Stimulated activated naive CD8-positive, alpha-beta T cell treated with anti-CD3 and anti-CD28 coated beads, Interleukin-15, Interleukin-2, amounts not matched to agents 100 U/mL and 50 U/mL, for 24 hours (primary cell): ENCODE measurements around the gene METTL16.
"Not testable (repeated sequence)": the region's sequence is repeated elsewhere in the genome, so short reads cannot be mapped to it uniquely, and the experiment has no call there.

Experiments
- ATAC-seq: fragments of 150-1000 bp; cut with Tn5 transposase; one replicate; pipeline ENCODE4 v1.10.0; 2021
- DNase-seq: peaks from one replicate; pipeline ENCODE4 v3.0.0; 2021

Gene METTL16

DNA sequence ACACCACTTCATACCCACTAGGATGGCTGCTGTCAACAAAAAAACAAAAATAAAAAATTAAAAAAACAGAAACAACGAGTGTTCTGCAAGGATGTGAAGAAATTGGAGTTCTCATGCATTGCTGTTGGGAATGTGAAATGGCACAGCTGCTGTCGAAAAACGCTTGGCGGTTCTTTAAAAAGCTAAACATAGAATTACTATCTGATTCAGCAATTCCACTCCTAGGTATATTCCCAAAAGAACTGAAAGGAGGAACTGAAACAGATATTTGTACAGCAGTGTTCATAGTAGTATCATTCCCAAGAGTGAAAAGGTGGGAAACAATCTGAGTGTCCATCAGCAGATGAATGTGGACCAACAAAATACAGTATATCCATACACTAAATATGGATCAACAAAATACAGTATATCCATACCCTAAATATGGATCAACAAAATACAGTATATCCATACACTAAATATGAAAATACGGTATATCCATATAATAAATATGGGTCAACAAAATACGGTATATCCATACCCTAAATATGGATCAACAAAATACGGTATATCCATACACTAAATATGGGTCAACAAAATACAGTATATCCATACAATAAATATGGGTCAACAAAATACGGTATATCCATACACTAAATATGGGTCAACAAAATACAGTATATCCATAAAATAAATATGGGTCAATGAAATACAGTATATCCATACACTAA, 8.7 kb downstream of the METTL16 start:
- DNase-seq (no peak), ATAC-seq (no peak)

DNA sequence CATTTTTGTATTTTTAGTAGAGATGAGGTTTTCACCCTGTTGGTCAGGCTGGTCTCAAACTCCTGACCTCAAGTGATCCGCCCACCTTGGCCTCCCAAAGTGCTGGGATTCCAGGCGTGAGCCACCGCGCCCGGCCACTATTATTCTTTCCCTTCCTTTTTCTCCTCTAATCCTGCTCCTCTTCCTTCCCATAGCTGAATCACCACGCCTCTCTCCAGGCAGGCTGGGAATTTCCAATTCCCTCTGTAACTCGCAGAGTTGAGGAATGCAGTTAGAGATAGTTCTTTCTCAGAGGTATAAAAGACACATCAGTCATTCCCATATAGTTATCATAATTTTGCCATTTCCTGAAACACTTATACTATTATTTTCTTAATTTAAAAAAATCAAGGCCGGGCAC, 11.2 kb downstream of the METTL16 start:
- no peak for DNase-seq
- ATAC-seq, result no peak

DNA sequence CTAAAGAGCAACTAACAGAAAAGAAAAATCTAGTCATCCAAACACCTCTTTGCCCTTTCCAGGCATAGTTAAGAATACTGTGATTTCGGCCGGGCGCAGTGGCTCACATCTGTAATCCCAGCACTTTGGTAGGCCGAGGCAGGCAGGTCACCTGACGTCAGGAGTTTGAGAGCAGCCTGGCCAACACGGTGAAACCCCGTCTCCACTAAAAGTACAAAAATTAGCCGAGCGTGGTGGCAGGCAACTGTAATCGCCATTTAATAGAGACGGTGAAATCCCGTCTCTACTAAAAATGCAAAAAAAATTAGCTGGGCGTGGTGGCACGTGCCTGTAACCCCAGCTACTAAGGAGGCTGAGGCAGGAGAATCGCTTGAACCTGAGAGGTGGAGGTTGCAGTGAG, 22.4 kb downstream of the METTL16 start:
- not testable (repeated sequence) for DNase-seq, ATAC-seq

DNA sequence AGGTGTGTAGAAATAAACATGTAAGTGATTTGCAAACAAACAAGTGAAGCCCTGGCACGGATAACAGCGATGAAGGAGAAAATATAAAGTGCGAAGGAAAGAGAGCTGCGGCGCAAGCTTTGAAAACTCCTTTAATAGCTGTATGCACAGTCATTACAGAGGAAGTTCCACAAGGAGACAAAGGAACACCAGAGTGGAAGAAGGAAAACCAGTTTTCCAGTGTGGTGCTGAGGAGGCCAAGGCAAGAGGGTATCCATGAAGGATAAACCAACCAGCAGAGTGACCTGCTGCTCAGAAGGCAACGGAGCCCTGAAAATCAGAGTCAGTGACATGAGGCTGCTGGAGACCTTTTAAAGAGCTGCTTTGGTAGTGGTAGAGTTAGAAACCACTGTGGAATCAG, 24.4 kb downstream of the METTL16 start:
- ATAC-seq, result no peak
- DNase-seq, result no peak

DNA sequence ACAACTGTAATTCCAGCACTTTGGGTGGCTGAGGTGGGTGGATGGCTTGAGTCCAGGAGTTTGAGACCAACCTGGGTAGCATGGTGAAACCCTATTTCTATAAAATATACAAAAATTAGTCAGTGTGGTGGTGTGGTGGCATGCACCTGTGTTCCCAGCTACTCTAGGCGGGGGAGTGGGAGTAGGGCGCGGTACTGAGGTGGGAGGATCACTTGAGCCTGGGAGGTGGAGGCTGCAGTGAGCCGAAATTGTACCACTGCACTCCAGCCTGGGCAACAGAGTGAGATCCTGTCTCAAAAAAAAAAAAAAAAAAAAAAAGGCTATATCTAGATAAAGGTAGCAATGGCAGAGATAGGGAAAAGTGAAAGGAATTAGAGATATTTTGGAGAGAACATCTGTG, 25.0 kb downstream of the METTL16 start:
- not testable (repeated sequence) for DNase-seq, ATAC-seq

DNA sequence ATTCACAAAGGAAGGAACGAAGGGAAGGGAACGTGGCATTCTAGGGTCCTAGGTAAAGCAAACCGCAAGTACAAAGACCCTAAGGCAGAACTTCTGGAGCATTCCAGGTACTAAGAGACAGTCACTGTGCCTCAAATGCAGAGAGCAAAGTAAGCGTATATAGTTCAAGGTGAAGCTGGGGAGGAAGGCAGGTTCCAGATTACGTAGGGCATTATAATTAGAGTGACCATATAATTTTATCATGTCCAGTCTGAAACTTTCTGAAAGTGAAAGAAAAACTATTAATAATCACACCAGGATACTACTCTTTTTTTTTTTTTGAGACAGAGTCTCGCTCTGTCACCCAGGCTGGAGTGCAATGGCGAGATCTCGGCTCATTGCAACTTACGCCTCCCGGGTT, 25.7 kb downstream of the METTL16 start:
- DNase-seq, result no peak
- ATAC-seq, result no peak

DNA sequence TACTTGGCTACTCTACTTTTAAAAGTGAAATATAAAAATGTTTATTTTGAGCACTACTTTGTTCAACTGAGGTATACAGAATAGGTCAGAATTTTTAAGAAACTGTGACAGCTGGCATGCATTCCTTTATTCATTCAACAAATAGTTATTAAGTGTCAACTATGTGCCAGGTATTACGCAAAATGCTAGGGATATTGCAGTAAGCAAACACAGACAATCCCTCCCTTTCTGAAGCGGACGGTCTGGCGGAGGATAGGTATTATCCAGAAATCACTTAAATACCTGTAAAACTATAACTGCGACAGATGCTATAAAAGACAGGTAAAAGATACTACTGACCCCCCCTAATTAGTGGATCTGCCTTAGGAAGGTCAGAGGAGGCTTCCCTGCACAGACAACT, 26.1 kb downstream of the METTL16 start:
- ATAC-seq (no peak), DNase-seq (no peak)

DNA sequence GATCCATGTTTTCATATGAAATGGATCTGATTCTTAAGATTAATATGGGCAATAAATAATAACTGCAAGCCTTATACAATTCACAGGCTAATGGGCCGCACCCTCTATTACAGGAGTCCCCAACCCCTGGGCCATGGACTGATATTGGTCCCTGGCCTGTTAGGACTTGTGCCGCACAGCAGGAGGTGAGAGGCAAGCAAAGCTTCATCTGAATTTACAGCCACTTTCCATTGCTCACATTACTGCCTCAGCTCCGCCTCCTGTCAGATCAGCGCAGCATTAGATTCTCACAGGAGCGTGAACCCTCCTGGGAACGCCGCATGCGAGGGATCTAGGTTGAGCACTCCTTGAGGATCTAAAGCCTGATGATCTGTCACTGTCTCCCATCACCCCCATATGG, 26.8 kb downstream of the METTL16 start:
- DNase-seq (no peak), ATAC-seq (no peak)

DNA sequence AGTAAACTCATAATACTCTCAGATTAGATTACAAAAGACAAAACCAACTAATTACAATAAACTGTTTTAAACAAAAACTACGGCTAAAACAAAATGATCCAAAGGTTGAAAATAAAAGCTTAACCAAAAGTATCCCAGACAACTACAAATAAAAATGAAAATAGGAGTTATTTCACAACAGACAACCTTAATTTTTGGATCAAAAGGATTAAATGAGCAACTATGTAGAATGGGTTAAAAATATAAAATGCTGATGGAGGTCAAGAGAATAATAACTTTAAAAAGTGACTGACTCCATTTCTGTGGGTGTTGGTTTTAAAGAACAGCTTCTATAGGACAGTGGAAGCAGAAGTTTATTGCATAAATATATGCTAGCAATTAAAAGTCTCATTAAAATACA, 28.6 kb downstream of the METTL16 start:
- no peak for ATAC-seq
- DNase-seq, result no peak

DNA sequence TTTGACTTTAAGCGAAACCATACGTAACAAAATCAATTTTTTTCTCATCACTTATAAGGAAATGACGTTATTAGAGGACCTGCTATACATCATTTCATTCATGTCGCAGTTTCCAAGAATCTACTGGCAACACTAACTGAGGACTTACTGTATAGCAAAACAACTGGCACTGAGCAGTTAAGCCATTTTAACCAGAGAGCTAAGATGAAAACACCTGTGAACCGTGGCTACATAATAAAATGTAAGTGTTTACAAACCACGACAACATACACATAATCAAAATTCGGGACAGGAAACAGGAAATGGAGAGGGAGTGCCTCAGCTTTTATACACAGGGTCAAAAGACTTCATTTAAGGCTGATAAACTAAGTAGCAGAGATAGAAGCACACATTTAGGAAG, 29.5 kb downstream of the METTL16 start:
- no peak for DNase-seq
- no peak for ATAC-seq

DNA sequence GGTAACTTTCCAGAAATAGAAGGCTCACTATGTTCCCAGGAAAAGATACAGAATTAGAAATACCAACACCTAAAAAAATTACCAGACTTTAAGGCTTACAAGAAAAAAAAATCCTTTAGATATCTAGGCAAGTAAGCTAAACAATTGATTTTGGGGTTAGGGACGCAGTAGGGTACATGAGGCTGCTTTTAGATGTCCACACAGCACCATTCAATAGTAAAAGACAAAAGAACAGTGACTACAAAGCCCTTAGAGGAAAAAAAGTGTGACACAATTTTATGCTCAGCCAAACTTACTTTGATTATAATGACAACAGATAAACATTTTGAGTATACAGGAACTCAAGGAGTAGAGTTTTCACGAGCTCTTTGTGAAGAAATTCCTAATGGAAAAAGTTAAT, 29.9 kb downstream of the METTL16 start:
- DNase-seq (no peak), ATAC-seq (no peak)

DNA sequence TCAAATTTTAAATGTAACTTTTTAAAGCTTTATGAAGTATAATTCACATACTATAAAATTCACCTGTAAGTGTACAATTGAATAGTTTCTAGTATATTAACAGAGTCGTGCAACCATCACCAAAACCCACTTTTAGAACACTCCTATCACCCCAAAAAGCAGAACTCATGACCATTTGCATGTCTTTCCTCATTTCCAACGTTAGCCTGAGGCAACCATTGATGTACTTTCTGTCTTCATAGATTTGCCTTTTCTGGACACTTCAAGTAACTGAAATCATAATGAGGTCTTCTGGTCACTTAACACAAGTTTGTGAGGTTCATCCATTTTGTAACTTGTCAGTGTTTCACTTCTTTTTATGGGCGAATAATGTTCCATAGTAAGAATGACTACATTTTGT, 33.2 kb downstream of the METTL16 start:
- ATAC-seq (no peak), DNase-seq (no peak)

DNA sequence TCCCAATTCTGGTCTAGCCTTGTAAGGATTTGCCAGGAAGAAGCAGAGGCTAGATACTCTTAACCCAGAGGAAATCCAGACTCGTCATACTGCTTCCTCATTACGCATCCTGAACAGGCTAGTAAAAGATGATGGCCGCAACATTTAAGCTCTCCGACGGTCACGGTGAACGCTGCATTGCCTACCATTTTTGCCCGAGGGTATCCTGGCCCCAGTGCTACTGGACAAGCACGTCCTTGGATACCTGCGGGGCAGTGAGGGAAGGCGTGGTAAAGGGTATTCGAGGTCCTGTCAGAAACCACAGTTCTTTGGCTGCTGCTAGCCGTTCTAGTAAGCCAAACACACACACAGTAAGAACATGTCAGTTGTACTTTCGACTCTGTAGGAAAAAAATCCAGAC, 36.6 kb downstream of the METTL16 start:
- DNase-seq (no peak), ATAC-seq (no peak)

DNA sequence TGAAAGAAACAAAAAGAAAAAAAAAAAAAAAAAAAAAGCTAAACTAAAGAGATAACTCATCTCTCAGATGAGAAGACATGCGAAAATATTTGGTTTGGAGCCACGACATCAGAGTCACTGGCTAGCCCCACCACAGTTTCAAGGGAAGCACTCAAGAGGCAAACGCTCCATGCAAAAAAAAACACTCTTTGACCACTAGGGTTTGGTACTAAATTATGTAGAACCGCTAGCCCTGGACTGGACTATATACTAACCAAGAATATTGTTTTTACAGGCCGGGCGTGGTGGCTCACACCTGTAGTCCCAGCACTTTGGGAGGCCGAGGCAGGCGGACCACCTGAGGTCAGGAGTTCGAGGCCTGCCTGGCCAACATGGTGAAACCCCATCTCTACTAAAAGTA, 37.3 kb downstream of the METTL16 start:
- no peak for ATAC-seq
- no peak for DNase-seq

DNA sequence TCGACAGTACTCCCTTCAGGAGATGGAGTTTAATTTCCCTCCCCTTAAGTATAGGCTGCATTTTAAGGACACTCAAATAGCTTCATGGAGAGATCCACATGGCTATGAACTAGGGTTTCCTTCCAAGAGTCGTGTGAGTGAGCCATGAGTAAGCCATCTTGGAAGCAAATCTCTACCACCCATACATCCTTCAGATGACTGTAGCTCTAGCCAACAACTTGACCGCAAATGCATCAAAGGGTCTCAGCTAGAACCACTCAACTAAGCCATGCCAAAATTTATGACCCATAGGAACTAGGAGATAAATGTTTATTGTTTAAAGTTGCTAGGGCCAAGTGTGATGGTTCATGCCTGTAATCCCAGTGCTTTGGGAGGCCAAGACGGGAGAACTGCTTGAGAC, 43.4 kb downstream of the METTL16 start:
- no peak for ATAC-seq
- DNase-seq, result no peak

DNA sequence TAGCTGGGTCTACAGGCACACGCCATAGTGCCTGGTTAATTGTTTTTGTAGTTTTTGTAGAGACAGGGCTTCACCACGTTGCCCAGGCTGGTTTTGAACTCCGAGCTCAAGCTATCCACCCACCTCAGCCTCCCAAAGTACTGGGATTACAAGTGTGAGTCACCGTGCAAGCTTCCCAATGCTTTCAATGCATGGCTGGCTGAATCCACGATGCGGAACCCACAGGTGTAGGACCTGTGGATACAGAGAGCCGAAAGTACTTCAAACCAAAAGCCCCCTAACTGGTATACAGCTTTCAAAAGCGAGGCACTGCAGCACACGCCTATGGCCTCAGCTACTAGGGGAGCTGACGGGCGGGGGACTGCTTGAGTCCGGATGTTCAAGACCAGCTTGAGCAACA, 44.8 kb downstream of the METTL16 start:
- DNase-seq (no peak), ATAC-seq (no peak)

DNA sequence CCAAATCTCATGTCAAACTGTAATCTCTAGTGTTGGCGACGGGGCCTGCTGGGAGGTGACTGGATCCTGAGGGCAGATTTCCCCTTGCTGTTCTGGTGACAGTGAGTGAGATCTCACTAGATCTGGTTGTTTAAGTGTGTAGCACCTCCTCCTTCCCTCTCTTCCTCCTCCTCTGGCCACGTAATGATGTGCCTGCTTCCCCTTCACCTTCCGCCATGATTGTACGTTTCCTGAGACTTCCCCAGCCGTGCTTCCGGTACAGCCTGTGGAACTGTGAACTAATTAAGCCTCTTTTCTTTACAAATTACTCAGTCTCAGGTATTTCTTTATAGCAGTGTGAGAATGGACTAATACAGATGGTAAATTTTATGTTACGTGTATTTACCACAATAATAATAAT, 49.2 kb downstream of the METTL16 start:
- DNase-seq (no peak), ATAC-seq (no peak)

DNA sequence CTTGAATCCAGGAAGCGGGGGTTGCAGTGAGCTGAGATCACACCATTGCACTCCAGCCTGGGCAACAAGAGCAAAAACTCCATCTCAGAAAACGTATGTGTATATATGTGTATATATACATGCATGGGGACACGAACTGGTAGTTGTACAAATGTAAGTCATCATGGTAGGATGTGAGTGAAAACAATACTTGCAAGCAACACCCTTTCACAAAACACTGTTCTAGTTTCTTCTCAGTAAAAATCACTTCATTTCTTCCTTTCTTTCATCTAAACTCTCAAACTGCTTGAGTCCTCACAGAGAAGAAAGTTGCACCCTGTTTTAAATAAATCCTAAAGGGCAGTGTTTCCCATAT, 51.8 kb downstream of the METTL16 start:
- DNase-seq (no peak), ATAC-seq (no peak)

DNA sequence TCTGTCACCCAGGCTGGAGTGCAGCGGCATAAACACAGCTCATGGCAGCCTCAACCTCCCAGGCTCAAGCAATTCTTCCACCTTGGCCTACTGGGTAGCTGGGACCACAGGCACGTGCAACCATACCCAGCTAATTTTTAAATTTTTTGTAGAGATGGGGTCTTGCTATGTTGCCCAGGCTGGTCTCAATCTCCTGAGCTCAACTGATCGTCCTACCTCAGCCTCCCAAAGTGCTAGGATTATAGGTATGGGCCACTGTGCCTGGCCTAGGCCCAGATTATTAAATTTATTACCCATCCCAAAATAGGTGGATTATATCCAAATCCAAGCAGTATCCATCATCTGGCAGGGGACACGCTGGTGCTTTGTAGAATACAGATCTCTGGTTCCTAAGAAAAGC, 53.8 kb downstream of the METTL16 start:
- no peak for DNase-seq
- ATAC-seq, result no peak

DNA sequence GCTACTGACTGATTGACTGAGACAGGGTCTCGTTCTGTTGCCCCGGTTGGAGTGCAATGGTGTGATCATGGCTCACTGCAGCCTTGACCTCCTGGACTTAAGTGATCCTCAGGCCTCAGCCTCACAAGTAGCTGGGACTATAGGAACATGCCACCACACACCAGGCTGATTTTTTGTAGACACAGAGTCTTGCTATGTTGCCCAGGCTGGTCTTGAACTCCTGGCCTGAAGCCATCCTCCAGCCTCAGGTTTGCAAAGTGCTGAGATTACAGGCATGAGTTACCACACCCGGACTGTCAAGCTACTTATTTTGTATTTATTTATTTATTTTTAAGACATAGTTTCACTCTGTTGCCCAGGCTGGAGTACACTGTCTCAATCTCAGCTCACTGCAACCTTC, 55.2 kb downstream of the METTL16 start:
- no peak for ATAC-seq
- no peak for DNase-seq

DNA sequence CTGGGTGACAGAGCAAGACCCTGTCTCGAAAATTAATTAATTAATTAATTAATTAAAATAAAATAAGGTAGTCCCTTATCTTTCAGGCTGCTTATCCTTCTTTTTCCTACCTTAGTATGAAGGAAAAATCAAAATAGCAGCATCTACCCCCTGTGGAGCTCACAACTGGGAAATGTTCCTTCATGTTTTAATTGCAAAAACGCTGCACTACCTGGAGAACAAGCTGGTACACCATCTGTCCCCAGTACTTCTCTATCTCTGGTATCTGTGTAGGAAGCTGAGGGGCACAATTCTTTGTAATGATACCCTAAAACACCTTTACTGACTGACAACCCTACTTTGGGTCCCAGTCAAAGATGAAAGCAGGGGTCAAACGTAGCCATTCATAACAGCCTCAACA, 55.7 kb downstream of the METTL16 start:
- ATAC-seq, result no peak

DNA sequence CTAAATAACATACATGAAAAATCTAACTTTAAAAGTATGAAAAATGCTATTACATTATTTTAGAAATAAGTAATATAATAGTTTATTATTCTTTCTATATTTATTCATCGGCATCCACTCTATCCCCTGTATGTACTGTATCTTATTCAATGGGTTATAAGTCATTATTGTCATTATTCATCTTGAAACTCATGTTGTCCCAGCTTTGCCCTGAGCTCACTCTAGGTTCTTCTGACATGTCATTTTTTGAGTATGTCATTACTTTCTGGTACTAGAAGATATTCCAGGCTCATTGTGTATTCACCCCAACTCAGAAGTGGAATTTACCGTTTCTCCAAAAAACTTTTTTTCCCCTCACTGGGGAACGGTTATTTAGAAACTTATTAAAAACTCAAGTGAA, 57.8 kb downstream of the METTL16 start:
- DNase-seq (no peak), ATAC-seq (no peak)

More for the DNA sequence above, 55.7 kb downstream of the METTL16 start:
- DNase-seq, result no peak

DNA sequence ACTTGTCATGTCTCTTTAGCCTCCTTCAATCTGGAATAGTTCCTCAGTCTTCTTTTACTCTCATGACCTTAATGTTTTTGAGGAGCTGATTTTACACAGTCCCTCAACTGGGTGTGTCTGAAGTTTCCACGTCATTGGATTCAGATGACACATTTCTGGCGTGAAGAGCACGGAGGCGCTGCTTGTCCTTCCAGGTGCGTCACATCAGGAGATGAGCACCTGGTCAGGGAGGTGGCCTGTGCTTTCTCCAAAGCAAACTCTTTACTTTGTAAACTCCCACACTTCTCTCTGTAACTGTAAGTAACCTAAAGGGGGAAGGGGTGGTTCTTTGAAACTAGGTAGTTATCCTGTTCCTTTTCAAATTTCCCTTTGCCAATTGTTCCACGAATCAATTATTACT, 58.4 kb downstream of the METTL16 start:
- DNase-seq (no peak), ATAC-seq (no peak)

DNA sequence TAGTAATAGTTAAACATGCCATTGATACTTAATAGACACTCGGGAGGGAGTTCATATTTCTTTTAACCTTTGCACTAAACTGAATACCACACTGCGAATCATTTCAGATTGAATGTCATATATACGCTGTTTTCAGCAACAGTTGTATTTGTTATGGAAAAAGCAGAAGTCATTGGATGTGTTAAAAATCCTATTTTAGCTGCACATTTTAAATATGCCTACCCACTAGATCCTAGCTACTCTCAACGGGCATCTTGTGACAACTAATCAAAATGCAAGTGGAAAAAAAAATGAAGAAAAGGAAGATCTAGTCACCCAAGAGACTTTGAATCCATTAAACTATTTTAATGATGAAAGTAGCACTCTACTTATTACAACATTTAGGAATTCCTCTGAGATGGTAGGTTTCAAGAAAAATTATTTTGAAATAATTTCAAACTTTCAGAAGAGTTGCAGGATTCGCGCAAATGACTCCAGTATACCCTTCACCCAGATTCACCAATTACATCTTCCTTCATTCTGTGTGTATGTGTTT, 59.4 kb downstream of the METTL16 start:
- no peak for DNase-seq
- ATAC-seq, result no peak
